Loucy (cell line): Measurements from ENCODE around the gene LRIG3.

Experiments used
- H2AFZ ChIP-seq: fragments of 200-600 bp; sonication (generic); 2 replicates; pipeline ENCODE4 v1.6.0; 2016; ENCODE audit warnings: antibody characterized with exemption, mild to moderate bottlenecking, low read length, moderate library complexity
- H3F3A ChIP-seq: fragments of 200-600 bp; 2 replicates; pipeline ENCODE4 v1.6.0; 2016; ENCODE audit warnings: antibody characterized with exemption, low read depth, mild to moderate bottlenecking
- H3K27me3 ChIP-seq: fragments of 200-600 bp; sonication (generic); 2 replicates; pipeline ENCODE4 v1.6.1; 2014; ENCODE audit warnings: low read length, mild to moderate bottlenecking; ENCODE audit not compliant: insufficient read depth, poor library complexity, severe bottlenecking
- H3K36me3 ChIP-seq: fragments of 200-600 bp; sonication (generic); 2 replicates; pipeline ENCODE4 v1.6.1; 2016; ENCODE audit warnings: low read length; ENCODE audit not compliant: insufficient read depth
- H3K4me1 ChIP-seq: fragments of 200-600 bp; sonication (generic); 2 replicates; pipeline ENCODE4 v1.5.1; 2014; ENCODE audit warnings: low read length, mild to moderate bottlenecking; ENCODE audit not compliant: insufficient read depth, poor library complexity, severe bottlenecking
- H3K4me2 ChIP-seq: fragments of 200-600 bp; sonication (generic); 2 replicates; pipeline ENCODE4 v1.6.0; 2014; ENCODE audit warnings: antibody characterized with exemption, low read length, low read depth, mild to moderate bottlenecking; ENCODE audit not compliant: poor library complexity, severe bottlenecking
- H3K4me3 ChIP-seq: fragments of 200-600 bp; sonication (generic); 2 replicates; pipeline ENCODE4 v1.5.1; 2014; ENCODE audit warnings: low read length, mild to moderate bottlenecking, mixed read lengths; ENCODE audit not compliant: poor library complexity, severe bottlenecking
- H3K79me2 ChIP-seq: fragments of 200-600 bp; sonication (generic); 2 replicates; pipeline ENCODE4 v1.6.1; 2014; ENCODE audit warnings: low read length; ENCODE audit not compliant: insufficient read depth
- H3K9ac ChIP-seq: fragments of 200-600 bp; sonication (generic); 2 replicates; pipeline ENCODE4 v1.6.0; 2014; ENCODE audit warnings: mild to moderate bottlenecking, low read depth, low read length, moderate library complexity; ENCODE audit not compliant: poor library complexity, severe bottlenecking
- H3K9me2 ChIP-seq: fragments of 200-600 bp; sonication (generic); replicated peaks from 2 replicates; pipeline ENCODE4 v1.6.1; 2016; ENCODE audit warnings: low read depth, low read length, mixed read lengths
- H3K9me3 ChIP-seq: fragments of 200-600 bp; sonication (generic); 2 replicates; pipeline ENCODE4 v1.6.1; 2014; ENCODE audit warnings: mild to moderate bottlenecking, antibody characterized with exemption, low read length, low read depth; ENCODE audit not compliant: insufficient read depth
- H4K20me1 ChIP-seq: fragments of 200-600 bp; sonication (generic); 2 replicates; pipeline ENCODE4 v1.6.0; 2014; ENCODE audit warnings: antibody characterized with exemption, low read length, mild to moderate bottlenecking; ENCODE audit not compliant: insufficient read depth, poor library complexity, severe bottlenecking
- EZH2phosphoT487 ChIP-seq: fragments of 200-600 bp; IDR thresholded peaks from 2 replicates; pipeline ENCODE4 v1.6.1; 2018; ENCODE audit warnings: antibody characterized with exemption, mild to moderate bottlenecking, moderate library complexity, borderline replicate concordance
- TF ChIP-seq, protein P1 (sequence below): fragments of 200-600 bp; sonication (generic); conservative IDR thresholded peaks from 2 replicates; pipeline ENCODE4 v1.5.1; 2014; ENCODE audit warnings: mild to moderate bottlenecking, antibody characterized with exemption, low read length

The LRIG3 gene

DNA sequence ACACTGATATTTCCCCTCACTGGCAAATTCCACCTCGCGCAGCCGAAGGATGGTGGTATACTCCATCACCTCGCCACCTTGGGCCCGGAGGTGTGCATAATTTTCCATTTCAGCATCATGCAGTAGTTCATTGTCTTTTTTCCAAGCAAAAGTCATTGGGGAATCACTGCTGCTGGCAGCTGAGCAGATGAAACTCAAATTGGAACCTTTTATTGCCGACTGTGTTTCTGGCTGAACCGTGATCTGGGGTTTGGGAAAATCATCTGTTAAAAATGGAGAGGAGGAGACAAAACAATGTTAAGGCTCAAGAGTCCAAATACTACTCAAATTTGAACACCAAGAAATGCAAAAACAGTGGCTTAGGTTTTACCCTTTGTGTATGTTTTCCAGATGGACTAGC lies 39.7 kb downstream of the LRIG3 start:
- Histone ChIP-seq H2AFZ (no peak overlapping the region), H3K36me3 (no peaks in the 10 kb centered on the region)
- no peak for TF ChIP-seq EZH2phosphoT487

GRCh38 chr12:58877243-58877743 lies 43.0 kb downstream of the LRIG3 start:
- H3K79me2 ChIP-seq: no peaks in the 10 kb centered on the region
- H3K4me2 ChIP-seq: no peak overlapping the region

More for the DNA sequence above, 39.7 kb downstream of the LRIG3 start:
- Histone ChIP-seq H3K79me2 (no peaks in the 10 kb centered on the region), H3K4me3 (no peak overlapping the region), H3K4me1 (no peaks in the 10 kb centered on the region), H3K9me2 (no peaks in the 10 kb centered on the region), H3K9ac (no peak overlapping the region), H3K27me3 (no peaks in the 10 kb centered on the region), H4K20me1 (no peaks in the 10 kb centered on the region), H3K4me2 (no peak overlapping the region), H3F3A (no peaks in the 10 kb centered on the region), H3K9me3 (no peaks in the 10 kb centered on the region)

GRCh38 chr12:58873496-58873895 lies 46.8 kb downstream of the LRIG3 start:
- no peaks in the 10 kb centered on the region for H3K27me3 ChIP-seq
- no peak overlapping the region for H2AFZ ChIP-seq
- no peaks in the 10 kb centered on the region for H4K20me1 ChIP-seq
- H3K4me1 ChIP-seq: peaks cover 3% of the 10 kb centered on the region
- no peaks in the 10 kb centered on the region for H3K79me2 ChIP-seq
- no peak overlapping the region for H3K4me2 ChIP-seq
- H3K36me3 ChIP-seq: no peaks in the 10 kb centered on the region
- no peak overlapping the region for H3K9ac ChIP-seq
- no peak for TF ChIP-seq EZH2phosphoT487
- TF ChIP-seq, protein P1, sequence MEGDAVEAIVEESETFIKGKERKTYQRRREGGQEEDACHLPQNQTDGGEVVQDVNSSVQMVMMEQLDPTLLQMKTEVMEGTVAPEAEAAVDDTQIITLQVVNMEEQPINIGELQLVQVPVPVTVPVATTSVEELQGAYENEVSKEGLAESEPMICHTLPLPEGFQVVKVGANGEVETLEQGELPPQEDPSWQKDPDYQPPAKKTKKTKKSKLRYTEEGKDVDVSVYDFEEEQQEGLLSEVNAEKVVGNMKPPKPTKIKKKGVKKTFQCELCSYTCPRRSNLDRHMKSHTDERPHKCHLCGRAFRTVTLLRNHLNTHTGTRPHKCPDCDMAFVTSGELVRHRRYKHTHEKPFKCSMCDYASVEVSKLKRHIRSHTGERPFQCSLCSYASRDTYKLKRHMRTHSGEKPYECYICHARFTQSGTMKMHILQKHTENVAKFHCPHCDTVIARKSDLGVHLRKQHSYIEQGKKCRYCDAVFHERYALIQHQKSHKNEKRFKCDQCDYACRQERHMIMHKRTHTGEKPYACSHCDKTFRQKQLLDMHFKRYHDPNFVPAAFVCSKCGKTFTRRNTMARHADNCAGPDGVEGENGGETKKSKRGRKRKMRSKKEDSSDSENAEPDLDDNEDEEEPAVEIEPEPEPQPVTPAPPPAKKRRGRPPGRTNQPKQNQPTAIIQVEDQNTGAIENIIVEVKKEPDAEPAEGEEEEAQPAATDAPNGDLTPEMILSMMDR: no peak
- no peaks in the 10 kb centered on the region for H3K9me2 ChIP-seq
- no peaks in the 10 kb centered on the region for H3K9me3 ChIP-seq
- H3F3A ChIP-seq: no peaks in the 10 kb centered on the region
- no peak overlapping the region for H3K4me3 ChIP-seq

More at GRCh38 chr12:58877243-58877743, 43.0 kb downstream of the LRIG3 start:
- Histone ChIP-seq H2AFZ (no peak overlapping the region), H3K27me3 (no peaks in the 10 kb centered on the region), H3K9ac (no peak overlapping the region), H3K9me2 (no peaks in the 10 kb centered on the region), H3K4me3 (no peak overlapping the region), H3K36me3 (no peaks in the 10 kb centered on the region), H3F3A (no peaks in the 10 kb centered on the region), H3K4me1 (no peaks in the 10 kb centered on the region), H3K9me3 (no peaks in the 10 kb centered on the region), H4K20me1 (no peaks in the 10 kb centered on the region)
- no peak for TF ChIP-seq EZH2phosphoT487
- TF ChIP-seq, protein P1: no peak

GRCh38 chr12:58871556-58871955 lies 48.7 kb downstream of the LRIG3 start:
- no peaks in the 10 kb centered on the region for H4K20me1 ChIP-seq
- H3K9ac ChIP-seq: no peak overlapping the region

More at GRCh38 chr12:58871556-58871955, 48.7 kb downstream of the LRIG3 start:
- Histone ChIP-seq H3K9me2 (no peaks in the 10 kb centered on the region), H3K4me2 (peak overlapping the region; percentile 58), H2AFZ (peak overlapping the region; percentile 70; the same call in 1 of the 2 replicates), H3K79me2 (no peaks in the 10 kb centered on the region), H3K4me1 (peaks cover 3% of the 10 kb centered on the region), H3K4me3 (peak overlapping the region; percentile 54), H3K27me3 (no peaks in the 10 kb centered on the region), H3F3A (no peaks in the 10 kb centered on the region), H3K36me3 (no peaks in the 10 kb centered on the region), H3K9me3 (no peaks in the 10 kb centered on the region)
- TF ChIP-seq, protein P1: no peak
- no peak for TF ChIP-seq EZH2phosphoT487
